IMR-90 (cell line): Measurements from ENCODE around the gene MTURN. TPM values are rescaled to one million over a fixed set of nuclear protein-coding genes. Genes with fewer than 3 reads are reported as not detected.

ENCODE experiments used
- ATAC-seq: fragments of 200-7000 bp; cut with Tn5 transposase; 2 replicates; pipeline ENCODE4 v1.9.1; 2020; ENCODE audit warnings: low read depth, mild to moderate bottlenecking, moderate library complexity
- BruUV-seq: library from RNA; stranded (reverse); fragments of 400-500 nt; replicated peaks from 2 replicates; lab custom pipeline; 2021; lab: Mats Ljungman, UMichigan
- CTCF ChIA-PET: fragments of 300-600 bp; formaldehyde crosslinking; extraction: SDS; loops from one replicate; lab custom pipeline; 2021; ENCODE audit warnings: antibody characterized with exemption; lab: Yijun Ruan, JAX
- POLR2A ChIA-PET: fragments of 300-600 bp; sonication (Branson Sonifier 250); formaldehyde crosslinking; loops from one replicate; lab custom pipeline; 2022; ENCODE audit warnings: antibody characterized with exemption; ENCODE audit not compliant: unreplicated experiment; lab: Charles Lee
- DNase-seq: peaks from one replicate; pipeline ENCODE4 v3.0.0; 2013
- H2AFZ ChIP-seq: replicated peaks from 2 replicates; pipeline ENCODE3; 2013; ENCODE audit warnings: low read length, mild to moderate bottlenecking; ENCODE audit not compliant: poor library complexity
- H2AK5ac ChIP-seq: 2 replicates; pipeline ENCODE4 v1.6.1; 2013; ENCODE audit warnings: low read depth, low read length, inconsistent platforms
- H2AK9ac ChIP-seq: replicated peaks from 2 replicates; pipeline ENCODE3; 2013; ENCODE audit warnings: mild to moderate bottlenecking, low read depth, low read length, moderate library complexity; ENCODE audit not compliant: poor library complexity
- H2BK120ac ChIP-seq: 2 replicates; pipeline ENCODE4 v1.6.1; 2013; ENCODE audit warnings: low read depth, low read length, inconsistent platforms
- H2BK15ac ChIP-seq: 3 replicates; pipeline ENCODE4 v1.6.1; 2013; ENCODE audit warnings: low read depth, low read length, inconsistent platforms
- H2BK20ac ChIP-seq: 2 replicates; pipeline ENCODE4 v1.6.1; 2013; ENCODE audit warnings: low read depth, mild to moderate bottlenecking, inconsistent platforms, low read length, moderate library complexity
- H2BK5ac ChIP-seq: 2 replicates; pipeline ENCODE4 v1.6.1; 2013; ENCODE audit warnings: mild to moderate bottlenecking, low read depth, low read length, inconsistent platforms; ENCODE audit not compliant: poor library complexity, severe bottlenecking
- H3K14ac ChIP-seq: replicated peaks from 2 replicates; pipeline ENCODE4 v1.6.1; 2013; ENCODE audit warnings: low read depth, low read length, inconsistent platforms
- H3K18ac ChIP-seq: 2 replicates; pipeline ENCODE4 v1.6.1; 2013; ENCODE audit warnings: low read depth, low read length, control low read depth
- H3K23ac ChIP-seq: 2 replicates; pipeline ENCODE4 v1.6.1; 2013; ENCODE audit warnings: low read depth, low read length, inconsistent platforms
- H3K27ac ChIP-seq: 2 replicates; pipeline ENCODE4 v1.5.1; 2013; ENCODE audit warnings: mild to moderate bottlenecking, control low read depth, low read length; ENCODE audit not compliant: insufficient read depth
- H3K27me3 ChIP-seq: 2 replicates; pipeline ENCODE4 v1.6.1; 2013; ENCODE audit warnings: low read length; ENCODE audit not compliant: control insufficient read depth, insufficient read depth
- H3K36me3 ChIP-seq: 2 replicates; pipeline ENCODE4 v1.6.1; 2013; ENCODE audit warnings: low read length, mixed read lengths; ENCODE audit not compliant: control insufficient read depth, insufficient read depth
- H3K4ac ChIP-seq: 2 replicates; pipeline ENCODE4 v1.6.1; 2013; ENCODE audit warnings: low read depth, low read length, inconsistent platforms
- H3K4me1 ChIP-seq: 2 replicates; pipeline ENCODE4 v1.6.1; 2013; ENCODE audit warnings: low read length, mixed read lengths; ENCODE audit not compliant: control insufficient read depth, insufficient read depth
- H3K4me2 ChIP-seq: 2 replicates; pipeline ENCODE4 v1.6.1; 2013; ENCODE audit warnings: low read depth, mild to moderate bottlenecking, control low read depth, low read length, moderate library complexity
- H3K4me3 ChIP-seq: 2 replicates; pipeline ENCODE4 v1.5.1; 2013; ENCODE audit warnings: low read depth, mild to moderate bottlenecking, control low read depth, low read length, moderate library complexity; ENCODE audit not compliant: insufficient read depth
- H3K56ac ChIP-seq: 2 replicates; pipeline ENCODE4 v1.6.1; 2013; ENCODE audit warnings: low read length, inconsistent platforms; ENCODE audit not compliant: insufficient read depth; ENCODE audit errors: extremely low read depth
- H3K79me1 ChIP-seq, 2 experiments: 2 replicates each; pipeline ENCODE4 v1.6.1; 2013; ENCODE audit warnings: low read length in 2 of 2, inconsistent platforms in 1 of 2, low read depth in 1 of 2
- H3K9ac ChIP-seq: 2 replicates; pipeline ENCODE4 v1.6.1; 2013; ENCODE audit warnings: low read depth, low read length, control low read depth
- H3K9me1 ChIP-seq: 2 replicates; pipeline ENCODE4 v1.6.1; 2013; ENCODE audit warnings: low read length, inconsistent platforms; ENCODE audit not compliant: insufficient read depth
- H3K9me3 ChIP-seq: 2 replicates; pipeline ENCODE4 v1.6.1; 2013; ENCODE audit warnings: low read length; ENCODE audit not compliant: control insufficient read depth, insufficient read depth
- H4K20me1 ChIP-seq: 2 replicates; pipeline ENCODE4 v1.6.1; 2013; ENCODE audit warnings: low read length, inconsistent platforms; ENCODE audit not compliant: insufficient read depth
- H4K5ac ChIP-seq: 2 replicates; pipeline ENCODE4 v1.6.1; 2013; ENCODE audit warnings: mild to moderate bottlenecking, low read depth, low read length, control low read depth
- H4K8ac ChIP-seq, 2 experiments: 2 replicates each; pipeline ENCODE4 v1.6.1; 2013; ENCODE audit warnings: low read depth in 2 of 2, low read length in 2 of 2, control low read depth in 1 of 2, inconsistent platforms in 1 of 2
- H4K91ac ChIP-seq: 2 replicates; pipeline ENCODE4 v1.6.1; 2013; ENCODE audit warnings: low read depth, low read length, inconsistent platforms; ENCODE audit not compliant: insufficient read depth
- BHLHE40 ChIP-seq: fragments of 150-350 bp; IDR thresholded peaks from 2 replicates; pipeline ENCODE4 v1.6.1; 2016; ENCODE audit warnings: mild to moderate bottlenecking, low read depth, low read length
- CHD1 ChIP-seq: IDR thresholded peaks from 2 replicates; pipeline ENCODE4 v1.6.1; 2012; ENCODE audit warnings: low read depth, low read length, improper control_type of control experiment
- CTCF ChIP-seq: conservative IDR thresholded peaks from 2 replicates; pipeline ENCODE4 v1.5.1; 2012; ENCODE audit warnings: mild to moderate bottlenecking, low read depth, low read length, improper control_type of control experiment
- ELK1 ChIP-seq: fragments of 150-350 bp; IDR thresholded peaks from 2 replicates; pipeline ENCODE4 v1.6.1; 2016; ENCODE audit warnings: low read depth, mild to moderate bottlenecking, low read length, moderate library complexity, borderline replicate concordance
- FOS ChIP-seq: fragments of 150-350 bp; IDR thresholded peaks from 2 replicates; pipeline ENCODE4 v1.6.1; 2016; ENCODE audit warnings: low read depth, low read length
- MAFK ChIP-seq: IDR thresholded peaks from 2 replicates; pipeline ENCODE4 v1.6.1; 2012; ENCODE audit warnings: low read depth, low read length, improper control_type of control experiment
- MAZ ChIP-seq: IDR thresholded peaks from 2 replicates; pipeline ENCODE4 v1.6.1; 2012; ENCODE audit warnings: low read depth, mild to moderate bottlenecking, low read length, improper control_type of control experiment, moderate library complexity, borderline replicate concordance
- MXI1 ChIP-seq: IDR thresholded peaks from 2 replicates; pipeline ENCODE4 v1.6.1; 2012; ENCODE audit warnings: low read depth, mild to moderate bottlenecking, low read length, moderate library complexity, borderline replicate concordance
- NFE2L2 ChIP-seq: fragments of 150-350 bp; IDR thresholded peaks from 2 replicates; pipeline ENCODE4 v1.6.1; 2016; ENCODE audit warnings: low read depth, mild to moderate bottlenecking, low read length
- RAD21 ChIP-seq: IDR thresholded peaks from 2 replicates; pipeline ENCODE4 v1.6.1; 2012; ENCODE audit warnings: low read length, improper control_type of control experiment
- RCOR1 ChIP-seq: IDR thresholded peaks from 2 replicates; pipeline ENCODE4 v1.6.1; 2012; ENCODE audit warnings: mild to moderate bottlenecking, low read length, improper control_type of control experiment; ENCODE audit not compliant: insufficient replicate concordance
- SMC3 ChIP-seq: fragments of 150-350 bp; IDR thresholded peaks from 2 replicates; pipeline ENCODE4 v1.6.1; 2016; ENCODE audit warnings: low read depth, mild to moderate bottlenecking, antibody characterized with exemption, low read length, moderate library complexity
- USF2 ChIP-seq: fragments of 150-350 bp; IDR thresholded peaks from 2 replicates; pipeline ENCODE4 v1.6.1; 2017; ENCODE audit warnings: mild to moderate bottlenecking, antibody characterized with exemption, low read length, low read depth
- WGBS, 2 experiments: methylation state at CpG; one replicate each; pipeline versions ENCODE4 v1.1.5 to v1.1.7; 2013; ENCODE audit warnings: missing lambda C conversion rate in 2 of 2; ENCODE audit not compliant: insufficient read length in 1 of 2; ENCODE audit errors: extremely low coverage in 2 of 2; 5-methylcytosine and 5-hydroxymethylcytosine counted together
- dilution Hi-C: fragments of 300-500 bp; cut with HindIII; formaldehyde crosslinking; loops from one replicate; pipeline ENCODE4 v1.14.3; 2018; ENCODE audit warnings: low sequenced_read_pairs; ENCODE audit not compliant: unreplicated experiment
- in situ Hi-C: fragments of 300-500 bp; cut with MboI; formaldehyde crosslinking; loops from 3 replicates; pipeline ENCODE4 v1.14.3; 2019; ENCODE audit warnings: low sequenced_read_pairs, inconsistent platforms, mixed read lengths
- intact Hi-C: fragments of 100-400 bp; cut with micrococcal nuclease; formaldehyde crosslinking; loops from 2 replicates; pipeline ENCODE4 v1.10.0; 2022
- polyA plus RNA-seq, 3 experiments: library from polyadenylated mRNA; depleted of rRNA; stranded (reverse); fragments of >200 nt; gene quantifications; 2 replicates each; pipeline ENCODE4 v1.2.3, GENCODE V29; 2012; ENCODE audit warnings: low replicate concordance in 1 of 3
- total RNA-seq: library from RNA; depleted of rRNA; stranded (reverse); fragments of >200 nt; gene quantifications from 2 replicates; pipeline ENCODE4 v1.2.3, GENCODE V29; 2012

MTURN gene
- total and polyA plus RNA-seq, 2 of the 4 experiments (the other 2 are of a cell fraction): 2.8 to 5.6 TPM

- DNase-seq: peak; percentile 59
- ChIA-PET POLR2A (interaction anchor here (0.5 kb wide), 1 partner anchor 290 kb away, joined by 5 read pairs; no protein-coding TSS in a partner anchor), CTCF (interaction anchor here (1.4 kb wide), 1 partner anchor 16 kb away, joined by 5 read pairs; no protein-coding TSS in a partner anchor)
- H3K27ac ChIP-seq: no peak overlapping the region
- H3K4ac ChIP-seq: no peak overlapping the region; the same call in 1 of the 2 replicates
- no peak overlapping the region for H3K23ac ChIP-seq
- H2AK9ac ChIP-seq: no peak overlapping the region
- no peak overlapping the region for H2BK15ac ChIP-seq
- H4K5ac ChIP-seq: no peak overlapping the region
- no peak overlapping the region for H3K56ac ChIP-seq
- H3K14ac ChIP-seq: no peak overlapping the region
- H3K79me1 ChIP-seq: no peaks in the 10 kb centered on the region
- H3K18ac ChIP-seq: no peak overlapping the region
- TF ChIP-seq BHLHE40: no peak
- no peak for TF ChIP-seq FOS
- no peak for TF ChIP-seq NFE2L2
- TF ChIP-seq MAZ: no peak; the same call in 1 of the 2 replicates
- no peak for TF ChIP-seq RCOR1
- TF ChIP-seq USF2: no peak
- TF ChIP-seq CTCF: no peak
- TF ChIP-seq MAFK: no peak
- no peak for TF ChIP-seq CHD1
- TF ChIP-seq ELK1: no peak
- TF ChIP-seq MXI1: no peak
- TF ChIP-seq RAD21: no peak
- TF ChIP-seq SMC3: no peak
- H2BK120ac ChIP-seq: no peak overlapping the region
- intact Hi-C loops: loop anchor here (5.0 kb wide), 1 partner anchor 315 kb away; the partner anchor contains the start of gene NOD1
- H4K91ac ChIP-seq: peak overlapping the region; percentile 19; the same call in 1 of the 2 replicates
- no TSS peak for BruUV-seq
- H3K9me1 ChIP-seq: 0 out of 2 replicates have a peak, but pooled peaks cover 3% of the 10 kb centered on the region
- no peak overlapping the region for H3K4me2 ChIP-seq
- peak; percentile 71 for ATAC-seq
- dilution Hi-C loops: no loop called here
- in situ Hi-C loops: loop anchor here (10.0 kb wide), 2 partner anchors 112 to 402 kb away; no protein-coding TSS in a partner anchor
- H2BK5ac ChIP-seq: no peak overlapping the region
- H2AK5ac ChIP-seq: no peak overlapping the region
- H3K4me3 ChIP-seq: no peak overlapping the region
- no peaks in the 10 kb centered on the region for H3K27me3 ChIP-seq
- H3K9me3 ChIP-seq: no peaks in the 10 kb centered on the region
- no peaks in the 10 kb centered on the region for H3K36me3 ChIP-seq
- no peak overlapping the region; a peak in 1 of 4 replicates for H4K8ac ChIP-seq
- peaks cover 2% of the 10 kb centered on the region; the same call in 1 of the 2 replicates for H3K4me1 ChIP-seq
- no peak overlapping the region for H3K9ac ChIP-seq
- H4K20me1 ChIP-seq: no peaks in the 10 kb centered on the region
- WGBS, 2 experiments: no CpG with 5 or more reads among the region's 5 CpGs
- peak overlapping the region; percentile 58 for H2AFZ ChIP-seq
- H2BK20ac ChIP-seq: no peak overlapping the region
Measured at GRCh38 chr7:30162622-30163124, 27.9 kb downstream of the MTURN start.
